CMK (cell line): ENCODE measurements around the gene ANK3.

ENCODE experiments used
- DNase-seq: peaks from one replicate; pipeline ENCODE4 v3.0.0-alpha.2; 2010; ENCODE audit warnings: low read depth

Gene ANK3

DNA sequence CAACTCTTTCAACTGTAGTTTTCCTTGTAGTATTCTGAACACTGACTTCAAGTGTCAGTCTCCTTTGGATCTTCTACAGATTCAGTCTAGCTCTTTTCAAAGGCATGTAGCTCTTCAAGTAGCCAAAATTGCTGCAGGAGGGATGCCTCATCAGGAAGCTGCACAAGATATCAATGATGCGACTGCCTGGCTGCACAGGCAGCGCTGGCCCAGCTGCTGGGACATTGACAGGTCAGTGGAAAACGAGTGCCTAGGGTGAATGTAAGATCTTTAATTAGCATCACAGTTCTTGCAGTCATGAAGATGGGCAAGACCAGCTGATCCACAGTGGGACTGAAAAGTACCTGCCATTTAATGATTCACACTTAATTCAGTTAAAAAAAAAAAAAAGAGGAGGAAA is 167.6 kb downstream of the ANK3 start:
- no peak for DNase-seq

DNA sequence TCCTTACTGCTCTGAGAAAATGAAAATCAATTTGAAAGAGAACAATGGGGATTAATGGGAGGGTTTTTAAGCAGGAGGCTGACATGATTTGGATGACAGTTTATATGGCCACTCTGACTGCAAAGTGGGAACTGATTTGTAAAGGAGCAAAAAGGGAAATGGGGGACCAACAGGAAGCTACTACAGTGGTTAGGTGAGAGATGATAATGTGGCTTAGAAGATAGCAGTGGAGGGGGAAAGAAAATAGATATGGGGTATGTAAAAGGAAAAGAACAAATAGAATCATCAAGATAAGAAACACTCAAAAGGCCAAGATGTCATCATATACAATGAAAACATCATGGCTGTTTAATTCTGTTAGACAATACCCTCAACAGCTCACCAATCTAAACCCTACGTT is 177.5 kb downstream of the ANK3 start:
- DNase-seq = no peak

DNA sequence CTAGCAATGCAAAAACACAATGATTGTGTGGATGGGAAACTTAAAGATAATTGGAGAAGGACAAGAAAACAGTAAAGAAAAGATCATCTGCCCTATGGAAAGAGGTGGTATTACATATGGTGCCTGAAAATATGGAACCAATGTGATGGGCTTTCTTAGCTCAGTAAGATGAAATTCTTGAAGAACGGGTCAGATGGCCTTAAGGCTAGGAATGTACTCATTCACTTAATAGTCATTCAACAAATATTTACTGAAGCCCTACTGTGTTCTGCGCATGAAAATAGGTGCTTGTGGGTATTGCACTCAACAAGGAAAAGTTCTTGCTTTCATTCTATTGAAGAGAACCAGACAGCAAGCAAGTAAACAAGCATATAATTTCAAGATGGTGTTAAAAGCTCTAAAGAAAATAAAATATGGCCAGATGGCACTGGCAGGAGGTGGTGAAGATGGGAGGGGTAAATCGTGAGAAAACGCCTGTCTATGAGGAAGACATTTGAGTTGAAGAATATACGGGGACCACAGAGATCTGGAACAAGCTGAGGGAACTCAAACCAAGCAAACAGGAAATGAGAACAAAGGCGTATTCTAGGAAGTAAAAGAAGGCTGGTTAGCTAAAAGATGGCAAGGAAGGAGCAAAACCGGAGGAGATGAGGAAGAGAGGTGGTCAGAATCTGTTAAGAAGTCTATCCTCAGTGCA is 179.7 kb downstream of the ANK3 start:
- no peak for DNase-seq

GRCh38 chr10:60208676-60209269 is 180.9 kb downstream of the ANK3 start:
- DNase-seq = no peak

DNA sequence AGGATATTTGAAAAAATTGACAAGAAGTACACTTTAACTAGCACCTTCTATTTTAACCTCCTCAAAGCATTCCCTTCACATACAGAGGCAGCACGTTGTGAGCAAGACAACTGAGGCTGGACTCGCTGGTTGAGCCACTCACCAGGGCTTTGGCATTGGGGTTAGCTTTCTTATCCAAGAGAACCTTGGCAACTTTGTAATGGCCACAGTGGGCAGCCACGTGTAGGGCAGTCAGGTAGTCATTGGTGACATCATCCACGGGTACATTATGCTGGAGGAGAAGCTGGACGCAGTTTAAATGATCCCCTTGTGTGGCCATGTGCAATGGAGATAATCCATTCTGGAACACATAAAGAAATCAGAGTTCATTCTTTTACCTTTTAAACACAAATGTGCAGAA is 181.8 kb downstream of the ANK3 start:
- no peak for DNase-seq

GRCh38 chr10:60206735-60207134 is 182.9 kb downstream of the ANK3 start:
- no peak for DNase-seq

DNA sequence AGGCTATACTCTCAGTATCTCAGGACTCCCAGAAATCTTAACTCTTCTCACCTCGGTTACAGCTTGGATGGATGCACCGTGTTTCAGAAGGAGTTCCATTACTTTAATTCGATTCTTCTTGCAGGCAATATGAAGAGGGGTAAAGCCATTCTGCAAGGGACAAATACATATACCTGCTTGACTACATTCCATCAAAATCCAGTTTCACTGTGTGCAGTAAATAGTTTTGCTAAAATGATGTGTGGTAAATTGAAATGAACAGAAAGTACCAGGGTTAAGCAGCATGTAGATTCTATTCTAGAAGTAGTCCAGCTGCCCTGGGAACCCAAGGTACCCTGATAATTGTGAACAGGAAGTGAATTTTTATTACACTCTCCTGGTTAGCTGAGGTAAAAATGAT is 183.9 kb downstream of the ANK3 start:
- no peak for DNase-seq

GRCh38 chr10:60203993-60204618 is 185.6 kb downstream of the ANK3 start:
- no peak for DNase-seq

- no peak for DNase-seq
Measured at GRCh38 chr10:60200682-60201053, 189.0 kb downstream of the ANK3 start.

- no peak for DNase-seq
Measured at GRCh38 chr10:60200012-60200681, 189.5 kb downstream of the ANK3 start.

DNA sequence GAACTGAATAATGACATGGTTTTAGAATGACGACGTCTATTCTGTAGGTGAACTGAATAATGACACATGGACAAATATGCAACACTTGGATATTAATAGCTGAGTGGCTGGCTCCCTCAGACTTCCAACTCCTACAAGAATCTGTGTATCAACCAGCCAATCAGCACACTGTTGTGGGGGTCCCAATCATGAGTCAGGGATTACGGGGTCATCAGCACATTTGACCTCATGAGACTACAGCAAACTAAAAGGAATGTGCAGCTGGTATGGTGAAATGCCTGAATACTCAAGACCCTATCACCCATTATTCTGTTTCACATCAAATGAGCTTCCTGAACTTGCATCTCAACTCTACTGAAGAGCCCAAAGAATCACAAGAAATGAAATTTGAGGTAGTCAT is 192.5 kb downstream of the ANK3 start:
- DNase-seq = no peak

- DNase-seq = no peak
Measured at GRCh38 chr10:60194421-60194820, 195.3 kb downstream of the ANK3 start.

DNA sequence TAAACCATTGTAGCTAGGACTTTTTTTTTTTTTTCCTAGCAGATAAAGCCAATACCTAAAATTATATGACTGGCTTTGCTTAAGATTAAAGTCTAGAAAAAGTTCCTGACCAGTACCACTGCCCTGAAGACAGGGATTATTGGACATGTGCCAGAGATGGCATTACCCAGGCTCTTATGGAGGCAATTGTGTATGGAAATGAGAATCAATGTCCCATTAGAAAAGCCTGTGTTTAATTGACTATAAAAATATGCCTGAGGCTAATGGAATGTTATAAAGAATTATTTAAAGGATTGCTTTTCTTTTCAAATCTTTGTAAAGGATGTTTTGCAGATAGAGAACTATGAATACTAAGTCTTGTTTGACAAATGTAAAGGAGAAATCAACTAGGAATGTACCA is 196.7 kb downstream of the ANK3 start:
- no peak for DNase-seq

DNA sequence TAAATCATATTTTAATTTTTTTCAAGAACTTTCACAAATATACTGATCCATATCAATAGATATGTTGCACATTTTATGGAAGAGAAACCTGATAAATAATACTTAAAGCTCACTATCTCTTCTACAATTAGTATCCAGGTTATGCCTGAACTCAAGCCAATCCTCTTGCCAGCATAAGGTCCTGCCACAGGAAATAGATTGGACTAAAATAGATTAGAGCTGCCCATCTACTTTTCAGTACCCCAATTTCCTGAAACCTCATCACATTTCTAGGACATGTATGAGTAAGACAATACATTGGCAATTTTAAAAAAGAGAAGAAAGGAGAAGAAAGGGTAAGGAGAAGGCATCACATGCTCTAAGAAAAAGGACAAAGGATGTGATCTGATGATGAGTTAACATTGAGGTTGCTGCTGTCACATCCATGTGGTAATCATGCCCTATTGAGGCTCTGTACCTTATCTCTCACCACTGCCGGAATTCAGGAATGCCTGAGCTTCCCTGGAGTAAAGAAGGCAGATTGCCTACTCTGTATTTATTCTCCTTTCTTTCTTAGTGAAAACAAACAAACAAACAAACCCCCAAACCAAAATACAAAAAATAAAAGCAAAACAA is 199.7 kb downstream of the ANK3 start:
- no peak for DNase-seq

DNA sequence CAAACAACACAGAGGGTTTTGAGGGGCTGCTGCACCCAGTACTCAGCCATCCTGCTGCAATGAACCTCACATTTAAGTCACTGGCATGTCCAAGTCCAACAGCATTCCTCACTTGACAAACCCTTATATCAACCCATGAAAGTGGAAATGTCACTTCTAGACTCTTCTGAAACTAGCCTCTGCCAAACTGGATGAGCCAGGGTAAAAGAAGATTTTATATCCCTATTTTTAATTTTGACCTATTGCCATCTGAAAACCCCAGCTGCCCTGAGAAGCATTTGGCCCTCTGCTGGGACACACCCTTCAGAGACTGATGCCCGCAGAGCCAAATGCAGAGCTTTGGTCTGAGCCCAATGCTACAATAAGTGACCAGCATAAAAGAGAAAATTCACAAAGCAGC is 201.1 kb downstream of the ANK3 start:
- no peak for DNase-seq

- no peak for DNase-seq
Measured at GRCh38 chr10:60187691-60188090, 202.0 kb downstream of the ANK3 start.

GRCh38 chr10:60186315-60187071 is 203.2 kb downstream of the ANK3 start:
- no peak for DNase-seq

GRCh38 chr10:60185421-60185820 is 204.3 kb downstream of the ANK3 start:
- no peak for DNase-seq

GRCh38 chr10:60182691-60183090 is 207.0 kb downstream of the ANK3 start:
- no peak for DNase-seq

DNA sequence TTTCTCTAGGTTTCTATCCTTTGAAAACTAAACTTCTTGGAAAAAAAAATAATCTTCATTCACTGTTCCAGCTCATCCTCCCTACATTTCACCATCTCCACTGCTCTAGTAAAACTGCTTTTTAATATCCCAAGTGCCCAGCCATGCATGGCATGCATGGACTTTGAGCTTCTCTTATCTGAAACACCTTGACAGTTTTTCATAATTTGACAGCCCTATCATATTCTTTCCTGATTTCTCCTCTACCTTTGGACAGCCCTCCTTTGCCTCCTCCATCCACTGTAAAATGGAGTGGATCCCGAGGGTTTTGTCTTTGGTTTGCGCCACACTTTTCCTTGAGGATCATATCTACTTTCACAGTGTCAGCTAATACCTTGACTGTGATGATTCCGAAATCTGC is 212.8 kb downstream of the ANK3 start:
- no peak for DNase-seq

DNA sequence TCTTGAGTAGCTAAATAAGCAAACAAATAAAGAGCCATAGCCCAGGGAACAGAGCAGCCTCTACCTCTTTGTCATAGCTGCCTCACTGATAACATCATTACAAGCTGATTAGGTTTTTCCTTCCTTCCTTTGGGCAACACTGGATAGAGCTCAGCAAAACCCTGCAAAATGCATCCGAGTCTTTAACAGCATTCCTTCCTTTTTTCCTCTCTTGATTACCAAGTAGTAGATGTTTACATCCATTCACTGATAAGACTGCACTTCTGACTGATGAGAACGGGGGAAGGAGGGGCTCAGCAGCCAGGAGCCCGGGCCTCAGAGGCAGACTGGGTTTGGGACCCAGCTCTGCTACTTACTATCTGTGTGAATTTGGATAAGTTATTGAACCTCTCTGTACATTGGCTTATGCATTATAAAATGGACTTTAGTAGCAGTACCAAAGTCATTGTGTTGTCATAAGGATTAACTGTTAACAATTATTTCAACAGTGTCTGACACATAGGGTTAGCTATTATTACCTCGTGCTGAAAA is 214.2 kb downstream of the ANK3 start:
- no peak for DNase-seq
